Neuronal stem cell (in vitro differentiated cells): ENCODE data around the gene GMDS.
A peak's percentile ranks its signal among the peaks of the same experiment; 100 is the strongest.

Experiments used
- DNase-seq: peaks from one replicate; pipeline ENCODE4 v3.0.0-alpha.2; 2013; ENCODE audit warnings: low spot score
- H2AFZ ChIP-seq: one replicate; pipeline ENCODE4 v1.6.1; 2013; ENCODE audit warnings: mild to moderate bottlenecking, low read length, inconsistent platforms
- H2AK5ac ChIP-seq: 2 replicates; pipeline ENCODE4 v1.6.1; 2013; ENCODE audit warnings: low read depth, mild to moderate bottlenecking, inconsistent platforms, low read length, moderate library complexity, mixed read lengths
- H2BK120ac ChIP-seq: 2 replicates; pipeline ENCODE4 v1.6.1; 2013; ENCODE audit warnings: low read depth, mild to moderate bottlenecking, inconsistent platforms, low read length, moderate library complexity, mixed read lengths
- H2BK12ac ChIP-seq: one replicate; pipeline ENCODE4 v1.6.1; 2013; ENCODE audit warnings: low read length, inconsistent platforms
- H2BK15ac ChIP-seq: 2 replicates; pipeline ENCODE4 v1.6.1; 2013; ENCODE audit warnings: mild to moderate bottlenecking, low read length, inconsistent platforms, mixed read lengths
- H2BK5ac ChIP-seq: one replicate; pipeline ENCODE4 v1.6.1; 2013; ENCODE audit warnings: inconsistent platforms, mild to moderate bottlenecking, low read length, moderate library complexity
- H3K14ac ChIP-seq: one replicate; pipeline ENCODE4 v1.6.1; 2013; ENCODE audit warnings: low read length, inconsistent platforms
- H3K18ac ChIP-seq: 2 replicates; pipeline ENCODE4 v1.6.1; 2013; ENCODE audit warnings: low read length, inconsistent platforms
- H3K23ac ChIP-seq: 2 replicates; pipeline ENCODE4 v1.6.1; 2013; ENCODE audit warnings: low read depth, mild to moderate bottlenecking, mixed read lengths, low read length, inconsistent platforms; ENCODE audit not compliant: poor library complexity
- H3K27ac ChIP-seq: replicated peaks from 3 replicates; pipeline ENCODE4 v1.5.1; 2013; ENCODE audit warnings: low read length, inconsistent platforms
- H3K27me3 ChIP-seq, 3 experiments: 2 replicates each; pipeline ENCODE4 v1.6.1; 2013; ENCODE audit warnings: low read length in 3 of 3, mild to moderate bottlenecking in 2 of 3, inconsistent platforms in 1 of 3, low read depth in 1 of 3, mixed read lengths in 1 of 3, moderate library complexity in 1 of 3; ENCODE audit not compliant: control insufficient read depth in 3 of 3, insufficient read depth in 3 of 3
- H3K36me3 ChIP-seq, 2 donors: replicated peaks in 1 of 2; 2 replicates each; pipeline ENCODE4 v1.6.1; 2013; ENCODE audit warnings: low read length in 2 of 2; ENCODE audit not compliant: control insufficient read depth in 2 of 2, insufficient read depth in 2 of 2
- H3K4ac ChIP-seq: 2 replicates; pipeline ENCODE4 v1.6.1; 2013; ENCODE audit warnings: inconsistent platforms, mild to moderate bottlenecking, low read length, moderate library complexity
- H3K4me1 ChIP-seq, 2 donors: 1 replicate in 1 of 2; 2 replicates in 1 of 2; pipeline ENCODE4 v1.6.1; 2013; ENCODE audit warnings: low read length in 2 of 2, low read depth in 1 of 2; ENCODE audit not compliant: control insufficient read depth in 2 of 2, insufficient read depth in 1 of 2
- H3K4me2 ChIP-seq: one replicate; pipeline ENCODE4 v1.6.1; 2013; ENCODE audit warnings: mild to moderate bottlenecking, low read length, inconsistent platforms; ENCODE audit not compliant: insufficient read depth, poor library complexity, severe bottlenecking
- H3K4me3 ChIP-seq, 2 donors: 2 replicates each; pipeline ENCODE4 v1.5.1; 2013; ENCODE audit warnings: low read length in 2 of 2, mild to moderate bottlenecking in 2 of 2, inconsistent platforms in 1 of 2, moderate library complexity in 1 of 2
- H3K79me1 ChIP-seq: one replicate; pipeline ENCODE4 v1.6.1; 2013; ENCODE audit warnings: low read depth, mild to moderate bottlenecking, inconsistent platforms, low read length, moderate library complexity
- H3K9ac ChIP-seq: one replicate; pipeline ENCODE4 v1.6.1; 2013; ENCODE audit warnings: mild to moderate bottlenecking, low read depth, low read length, inconsistent platforms; ENCODE audit not compliant: poor library complexity
- H3K9me3 ChIP-seq, 2 donors: replicated peaks in 1 of 2; 2 replicates each; pipeline versions ENCODE3 to v1.6.1; 2013; ENCODE audit warnings: low read length in 2 of 2, mild to moderate bottlenecking in 2 of 2, inconsistent platforms in 1 of 2, low read depth in 1 of 2, mixed read lengths in 1 of 2, moderate library complexity in 1 of 2; ENCODE audit not compliant: control insufficient read depth in 2 of 2, insufficient read depth in 1 of 2
- H4K8ac ChIP-seq: one replicate; pipeline ENCODE4 v1.6.1; 2013; ENCODE audit warnings: low read depth, mild to moderate bottlenecking, inconsistent platforms, low read length, moderate library complexity
- H4K91ac ChIP-seq: one replicate; pipeline ENCODE4 v1.6.1; 2013; ENCODE audit warnings: low read length, low read depth, mild to moderate bottlenecking, inconsistent platforms; ENCODE audit not compliant: poor library complexity
- WGBS, 2 donors: extraction: QIAGEN DNeasy Blood & Tissue Kit; methylation state at CpG; one replicate each; pipeline ENCODE4 v1.1.7; 2013; ENCODE audit warnings: missing lambda C conversion rate in 2 of 2, mixed read lengths in 1 of 2; ENCODE audit not compliant: insufficient read length in 2 of 2, insufficient replicate concordance in 1 of 2; ENCODE audit errors: extremely low coverage in 2 of 2; 5-methylcytosine and 5-hydroxymethylcytosine counted together

GMDS gene

GRCh38 chr6:2264932-2265331, 19.5 kb upstream of the GMDS start:
- peaks cover 0 to 2% of the 10 kb centered on the region in 2 donors for H3K36me3 ChIP-seq
- no peak overlapping the region for H3K4me2 ChIP-seq
- peaks cover 3 to 6% of the 10 kb centered on the region in 2 donors for H3K9me3 ChIP-seq
- no peak overlapping the region for H2AK5ac ChIP-seq
- WGBS, 2 donors, result no CpG with 5 or more reads among the region's 2 CpGs
- H4K8ac ChIP-seq, result no peak overlapping the region
- H3K4me3 ChIP-seq, result no peak overlapping the region
- H3K23ac ChIP-seq, result no peak overlapping the region
- H2BK5ac ChIP-seq, result no peak overlapping the region
- no peak overlapping the region for H4K91ac ChIP-seq
- DNase-seq, result no peak
- H3K27ac ChIP-seq, result no peak overlapping the region
- H3K4ac ChIP-seq, result no peak overlapping the region
- no peak overlapping the region for H3K9ac ChIP-seq
- H3K79me1 ChIP-seq, result no peaks in the 10 kb centered on the region
- H2BK120ac ChIP-seq, result no peak overlapping the region
- H3K18ac ChIP-seq, result no peak overlapping the region
- no peak overlapping the region for H3K14ac ChIP-seq
- H2BK12ac ChIP-seq, result no peak overlapping the region
- H3K4me1 ChIP-seq, result no peaks in the 10 kb centered on the region
- no peak overlapping the region for H2AFZ ChIP-seq
- H3K27me3 ChIP-seq, result no peaks in the 10 kb centered on the region
- no peak overlapping the region for H2BK15ac ChIP-seq

- Histone ChIP-seq H3K36me3 (peaks cover 0 to 2% of the 10 kb centered on the region in 2 donors), H2AK5ac (no peak overlapping the region), H3K9me3 (peaks cover 3 to 6% of the 10 kb centered on the region in 2 donors), H3K4me1 (no peaks in the 10 kb centered on the region), H3K14ac (no peak overlapping the region), H3K18ac (no peak overlapping the region), H3K27ac (no peak overlapping the region), H2BK12ac (no peak overlapping the region), H4K8ac (no peak overlapping the region), H3K9ac (no peak overlapping the region), H3K79me1 (no peaks in the 10 kb centered on the region), H3K4me3 (peak overlapping the region in 1 of 2 donors; percentile 43), H3K27me3 (no peaks in the 10 kb centered on the region), H2AFZ (no peak overlapping the region), H3K4me2 (no peak overlapping the region), H2BK15ac (no peak overlapping the region), H3K23ac (no peak overlapping the region), H3K4ac (no peak overlapping the region), H2BK5ac (no peak overlapping the region), H4K91ac (no peak overlapping the region), H2BK120ac (no peak overlapping the region)
- DNase-seq, result no peak
- WGBS, 2 donors, result no CpG with 5 or more reads among the region's 1 CpG
Measured at GRCh38 chr6:2263896-2264295, 18.5 kb upstream of the GMDS start.

GRCh38 chr6:2259574-2259973, 14.2 kb upstream of the GMDS start:
- H3K4me1 ChIP-seq, result no peaks in the 10 kb centered on the region
- no peak overlapping the region for H2AK5ac ChIP-seq
- no peak overlapping the region for H3K4me3 ChIP-seq
- WGBS, 2 donors, result no CpG with 5 or more reads among the region's 5 CpGs
- no peak overlapping the region for H2BK12ac ChIP-seq
- H3K27ac ChIP-seq, result no peak overlapping the region
- H3K4me2 ChIP-seq, result no peak overlapping the region
- peaks cover 3 to 6% of the 10 kb centered on the region in 2 donors for H3K9me3 ChIP-seq
- H2BK15ac ChIP-seq, result no peak overlapping the region
- H3K36me3 ChIP-seq, result no peaks in the 10 kb centered on the region
- H3K14ac ChIP-seq, result no peak overlapping the region
- no peak overlapping the region for H3K23ac ChIP-seq
- H3K9ac ChIP-seq, result no peak overlapping the region
- DNase-seq, result no peak
- no peak overlapping the region for H2AFZ ChIP-seq
- no peak overlapping the region for H3K4ac ChIP-seq
- H3K27me3 ChIP-seq, result no peaks in the 10 kb centered on the region
- H3K79me1 ChIP-seq, result no peaks in the 10 kb centered on the region
- no peak overlapping the region for H2BK120ac ChIP-seq
- no peak overlapping the region for H3K18ac ChIP-seq
- no peak overlapping the region for H4K8ac ChIP-seq
- no peak overlapping the region for H4K91ac ChIP-seq
- H2BK5ac ChIP-seq, result no peak overlapping the region

- Histone ChIP-seq H4K91ac (no peak overlapping the region), H3K4me3 (no peak overlapping the region), H3K27me3 (no peaks in the 10 kb centered on the region), H3K9me3 (peaks cover 2% of the 10 kb centered on the region in 2 donors), H2AK5ac (no peak overlapping the region), H3K14ac (no peak overlapping the region), H2BK120ac (no peak overlapping the region), H3K27ac (no peak overlapping the region), H2BK15ac (no peak overlapping the region), H2BK12ac (no peak overlapping the region), H2BK5ac (no peak overlapping the region), H4K8ac (no peak overlapping the region), H3K36me3 (no peaks in the 10 kb centered on the region), H3K4me2 (no peak overlapping the region), H3K9ac (no peak overlapping the region), H3K79me1 (no peaks in the 10 kb centered on the region), H3K4me1 (no peaks in the 10 kb centered on the region), H3K18ac (no peak overlapping the region), H3K4ac (no peak overlapping the region), H2AFZ (no peak overlapping the region), H3K23ac (no peak overlapping the region)
- no peak for DNase-seq
- no CpG with 5 or more reads among the region's 4 CpGs for WGBS, 2 donors
Measured at GRCh38 chr6:2259002-2259494, 13.6 kb upstream of the GMDS start.
